ENCODE results near the gene PRSS36.
"Not testable (repeated sequence)": the region's sequence is repeated elsewhere in the genome, so short reads cannot be mapped to it uniquely, and the experiment has no call there.

The PRSS36 gene

GRCh38 chr16:31183432-31184428 is 33.9 kb upstream of the PRSS36 start:
- no peak for DNase-seq (ENCODE audit: low read depth)

GRCh38 chr16:31182391-31182790 is 32.5 kb upstream of the PRSS36 start:
- DNase-seq (ENCODE audit: low read depth) = no peak

- DNase-seq (ENCODE audit: low read depth) = no peak
Measured at GRCh38 chr16:31181102-31181830, 31.4 kb upstream of the PRSS36 start.

- DNase-seq (ENCODE audit: low read depth) = peak; percentile 36
Measured at GRCh38 chr16:31179747-31180459, 30.0 kb upstream of the PRSS36 start, which contains the start of gene FUS. TSS of gene FUS (plus strand) at chr16:31180139. CDS start at chr16:31180215, 76 bp downstream.

GRCh38 chr16:31179219-31179746 is 29.4 kb upstream of the PRSS36 start:
- DNase-seq (ENCODE audit: low read depth) = no peak

GRCh38 chr16:31177136-31177535 is 27.3 kb upstream of the PRSS36 start:
- no peak for DNase-seq (ENCODE audit: low read depth)

GRCh38 chr16:31170048-31170447 is 20.2 kb upstream of the PRSS36 start:
- DNase-seq (ENCODE audit: low read depth) = not testable (repeated sequence)

- no peak for DNase-seq (ENCODE audit: low read depth)
Measured at GRCh38 chr16:31168848-31169247, 19.0 kb upstream of the PRSS36 start.

GRCh38 chr16:31167315-31167714 is 17.4 kb upstream of the PRSS36 start:
- DNase-seq (ENCODE audit: low read depth) = no peak

- DNase-seq (ENCODE audit: low read depth) = no peak
Measured at GRCh38 chr16:31157136-31157535, 7.3 kb upstream of the PRSS36 start.

- DNase-seq (ENCODE audit: low read depth) = not testable (repeated sequence)
Measured at GRCh38 chr16:31150976-31151375, 1.1 kb upstream of the PRSS36 start.

GRCh38 chr16:31149332-31149731 is 534 bp downstream of the PRSS36 start:
- DNase-seq (ENCODE audit: low read depth) = no peak

GRCh38 chr16:31148896-31149295 is 970 bp downstream of the PRSS36 start:
- DNase-seq (ENCODE audit: low read depth) = no peak

GRCh38 chr16:31148281-31148728 is 1.6 kb downstream of the PRSS36 start:
- DNase-seq (ENCODE audit: low read depth) = no peak

- DNase-seq (ENCODE audit: low read depth) = no peak
Measured at GRCh38 chr16:31147574-31147973, 2.3 kb downstream of the PRSS36 start.

- DNase-seq (ENCODE audit: low read depth) = no peak
Measured at GRCh38 chr16:31145398-31145990, 4.4 kb downstream of the PRSS36 start.

- not testable (repeated sequence) for DNase-seq (ENCODE audit: low read depth)
Measured at GRCh38 chr16:31144418-31144817, 5.4 kb downstream of the PRSS36 start.

GRCh38 chr16:31143694-31144148 is 6.1 kb downstream of the PRSS36 start:
- DNase-seq (ENCODE audit: low read depth) = no peak

- DNase-seq (ENCODE audit: low read depth) = no peak
Measured at GRCh38 chr16:31143011-31143693, 6.7 kb downstream of the PRSS36 start.

- peak; percentile 91 for DNase-seq (ENCODE audit: low read depth)
Measured at GRCh38 chr16:31142109-31143010, 7.5 kb downstream of the PRSS36 start.
